ENCODE measurements around the gene ATP2C2. TPM values are rescaled to one million over a fixed set of nuclear protein-coding genes. Genes with fewer than 3 reads are reported as not detected.
A peak's percentile ranks its signal among the peaks of the same experiment; 100 is the strongest.

Gene ATP2C2
- polyA plus RNA-seq, 4 donors = 4.0 to 45.7 (median 15.6) TPM

DNA sequence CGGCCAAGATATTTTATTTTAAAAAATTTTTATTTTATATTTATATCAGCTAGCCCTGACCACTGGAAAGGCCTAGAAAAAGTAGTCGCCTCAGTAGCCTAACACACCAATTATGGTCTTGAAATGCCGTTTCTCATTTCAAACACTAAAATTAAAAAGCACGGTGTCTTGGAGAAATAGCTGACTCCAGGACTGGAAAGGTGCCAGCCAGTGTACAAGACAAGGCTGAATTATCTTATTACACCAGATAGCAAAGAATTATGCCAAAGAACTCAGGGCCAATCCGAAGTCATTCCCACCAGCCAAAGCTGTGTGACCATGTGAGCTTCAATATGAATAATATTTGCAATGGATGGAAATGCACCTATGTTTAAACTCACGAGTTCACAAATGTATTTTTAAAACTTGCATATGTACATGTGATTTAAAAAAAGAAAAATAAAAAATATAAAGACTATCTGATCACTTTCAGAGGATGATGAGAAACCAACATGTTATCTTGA is 19.9 kb upstream of the ATP2C2 start:
- FAIRE-seq (no peak), DNase-seq (peak in 1 of 2 donors; percentile 42)
- Histone ChIP-seq H3K9me3 (ENCODE audit: control insufficient read depth in 2 of 2, insufficient read depth in 1 of 2, low read depth in 1 of 2, low read length in 1 of 2) (no peaks in the 10 kb centered on the region), H3K4me3 (ENCODE audit: low read depth in 1 of 3, low read length in 3 of 3) (no peak overlapping the region), H3K27ac (ENCODE audit: low read depth in 1 of 3, low read length in 2 of 3) (no peak overlapping the region), H3K36me3 (ENCODE audit: control insufficient read depth in 3 of 3, insufficient read depth in 2 of 3, low read depth in 1 of 3, low read length in 3 of 3) (no peaks in the 10 kb centered on the region), H3K27me3 (ENCODE audit: control insufficient read depth in 3 of 3, insufficient read depth in 3 of 3, low read length in 3 of 3) (no peaks in the 10 kb centered on the region), H3K4me1 (ENCODE audit: control insufficient read depth in 3 of 3, insufficient read depth in 2 of 3, low read depth in 1 of 3, low read length in 2 of 3) (peaks cover 0 to 10% (median 0%) of the 10 kb centered on the region in 3 donors)
- 47 to 62% (median 61%) methylated on average over 6 of the region's 6 CpGs for WGBS, 3 donors

DNA sequence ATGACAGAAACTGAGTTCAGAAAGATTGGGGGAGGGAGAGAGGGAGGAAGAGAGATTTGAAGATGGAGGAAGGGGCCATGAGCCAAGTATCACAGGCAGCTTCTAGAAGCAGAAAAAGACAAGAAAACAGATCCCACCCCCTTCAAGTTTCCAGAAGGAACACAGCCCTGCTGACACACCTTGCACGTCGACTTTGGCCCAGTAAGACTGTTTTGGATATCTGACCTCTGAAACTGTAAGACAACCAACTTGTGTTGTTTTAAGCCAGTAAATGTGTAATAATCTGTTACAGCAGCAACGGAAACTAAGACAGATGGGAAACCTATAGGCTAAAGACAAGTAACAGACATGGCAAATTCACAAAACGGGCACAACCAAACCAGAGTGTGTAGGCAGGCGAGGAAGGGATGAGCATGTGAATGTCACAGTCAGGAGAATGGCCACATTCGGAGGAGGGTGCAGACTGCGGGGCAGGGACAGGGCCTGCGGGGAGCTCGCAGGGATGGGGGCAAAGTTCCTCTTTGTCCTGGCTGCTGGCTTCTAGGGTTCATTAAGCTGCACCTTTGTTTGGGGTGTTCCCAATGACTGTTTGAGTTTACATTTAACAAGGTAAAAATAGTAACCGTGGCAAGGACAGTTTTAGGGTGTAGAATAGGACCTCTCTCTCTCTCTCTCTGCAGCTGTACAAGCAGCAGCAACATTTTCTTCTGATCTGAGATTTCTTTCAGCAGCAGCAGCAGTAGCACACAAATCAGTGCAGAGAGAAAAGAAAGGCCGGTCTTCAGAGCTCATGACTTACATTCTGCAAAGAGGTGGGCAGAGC is 18.3 kb upstream of the ATP2C2 start:
- FAIRE-seq = no peak
- 20 to 65% (median 40%) methylated on average over 11 of the region's 11 CpGs for WGBS, 3 donors
- H3K27me3 ChIP-seq (ENCODE audit: control insufficient read depth in 3 of 3, insufficient read depth in 3 of 3, low read length in 3 of 3) = no peaks in the 10 kb centered on the region

DNA sequence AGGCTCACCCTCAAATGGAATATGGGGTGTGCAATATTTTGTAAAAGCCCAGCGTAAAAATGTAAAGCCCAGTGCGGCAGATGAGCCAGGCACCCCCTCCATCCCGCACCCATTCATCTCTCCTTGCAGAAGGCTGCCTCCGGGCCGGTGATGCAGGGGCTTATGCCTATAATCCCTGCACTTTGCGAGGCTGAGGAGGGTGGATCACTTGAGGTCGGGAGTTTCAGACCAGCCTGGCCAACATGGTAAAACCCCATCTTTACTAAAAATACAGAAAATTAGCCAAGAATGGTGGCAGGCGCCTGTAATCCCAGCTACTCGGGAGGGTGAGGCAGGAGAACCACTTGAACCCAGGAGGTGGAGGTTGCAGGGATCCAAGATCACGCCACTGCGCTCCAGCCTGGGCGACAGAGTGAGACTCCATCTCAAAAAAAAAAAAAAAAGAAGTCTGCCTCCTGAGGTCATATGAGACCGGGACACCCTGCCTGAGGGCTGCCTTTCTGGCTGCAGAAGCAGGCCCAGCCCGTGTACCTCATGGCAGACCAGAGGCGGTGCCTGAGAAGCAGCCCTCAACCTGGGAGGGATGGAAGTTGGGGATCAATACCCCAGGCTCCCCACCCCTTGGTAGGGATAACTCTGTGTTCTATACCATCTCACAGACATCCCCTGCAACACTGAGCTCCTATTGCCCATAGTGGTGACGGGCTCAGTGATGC is 17.5 kb upstream of the ATP2C2 start:
- no peak overlapping the region for H3K4me3 ChIP-seq (ENCODE audit: low read depth in 1 of 3, low read length in 3 of 3)
- peak overlapping the region in 1 of 3 donors; percentile 62 for H3K27ac ChIP-seq (ENCODE audit: low read depth in 1 of 3, low read length in 2 of 3)
- no peaks in the 10 kb centered on the region for H3K9me3 ChIP-seq (ENCODE audit: control insufficient read depth in 2 of 2, insufficient read depth in 1 of 2, low read depth in 1 of 2, low read length in 1 of 2)
- peaks cover 0 to 10% (median 0%) of the 10 kb centered on the region in 3 donors for H3K4me1 ChIP-seq (ENCODE audit: control insufficient read depth in 3 of 3, insufficient read depth in 2 of 3, low read depth in 1 of 3, low read length in 2 of 3)
- no peaks in the 10 kb centered on the region for H3K27me3 ChIP-seq (ENCODE audit: control insufficient read depth in 3 of 3, insufficient read depth in 3 of 3, low read length in 3 of 3)
- H3K36me3 ChIP-seq (ENCODE audit: control insufficient read depth in 3 of 3, insufficient read depth in 2 of 3, low read depth in 1 of 3, low read length in 3 of 3) = no peaks in the 10 kb centered on the region
- no peak for DNase-seq
- no peak for FAIRE-seq
- 47 to 80% (median 65%) methylated on average over 14 to 16 of the region's 16 CpGs for WGBS, 3 donors

More for the DNA sequence above, 18.3 kb upstream of the ATP2C2 start:
- H3K9me3 ChIP-seq (ENCODE audit: control insufficient read depth in 2 of 2, insufficient read depth in 1 of 2, low read depth in 1 of 2, low read length in 1 of 2) = no peaks in the 10 kb centered on the region
- no peak overlapping the region for H3K4me3 ChIP-seq (ENCODE audit: low read depth in 1 of 3, low read length in 3 of 3)
- H3K4me1 ChIP-seq (ENCODE audit: control insufficient read depth in 3 of 3, insufficient read depth in 2 of 3, low read depth in 1 of 3, low read length in 2 of 3) = peaks cover 0 to 10% (median 0%) of the 10 kb centered on the region in 3 donors
- peak; percentile 67 to 78 for DNase-seq
- H3K36me3 ChIP-seq (ENCODE audit: control insufficient read depth in 3 of 3, insufficient read depth in 2 of 3, low read depth in 1 of 3, low read length in 3 of 3) = no peaks in the 10 kb centered on the region
- peak overlapping the region in 2 of 3 donors; percentile 48 to 77 for H3K27ac ChIP-seq (ENCODE audit: low read depth in 1 of 3, low read length in 2 of 3)

DNA sequence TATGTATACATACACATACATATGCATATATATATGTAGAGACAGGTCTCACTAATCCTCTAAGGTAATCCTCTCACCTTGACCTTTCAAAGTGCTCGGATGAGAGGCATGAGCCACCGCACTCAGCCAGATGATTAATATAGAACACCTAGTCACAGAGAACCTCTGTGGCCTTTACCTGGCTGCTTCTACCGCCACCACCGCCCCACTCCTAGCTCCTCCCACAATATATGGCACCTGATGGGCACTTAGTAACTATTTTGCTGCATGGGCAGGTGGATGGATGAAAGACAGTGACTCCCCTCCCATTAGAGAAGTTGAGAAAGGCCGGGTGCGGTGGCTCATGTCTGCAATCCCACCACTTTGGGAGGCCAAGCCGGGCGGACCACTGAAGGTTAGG is 16.7 kb upstream of the ATP2C2 start:
- Histone ChIP-seq H3K4me3 (ENCODE audit: low read depth in 1 of 3, low read length in 3 of 3) (no peak overlapping the region), H3K9me3 (ENCODE audit: control insufficient read depth in 2 of 2, insufficient read depth in 1 of 2, low read depth in 1 of 2, low read length in 1 of 2) (no peaks in the 10 kb centered on the region), H3K27me3 (ENCODE audit: control insufficient read depth in 3 of 3, insufficient read depth in 3 of 3, low read length in 3 of 3) (no peaks in the 10 kb centered on the region), H3K27ac (ENCODE audit: low read depth in 1 of 3, low read length in 2 of 3) (no peak overlapping the region), H3K4me1 (ENCODE audit: control insufficient read depth in 3 of 3, insufficient read depth in 2 of 3, low read depth in 1 of 3, low read length in 2 of 3) (peaks cover under 1 to 10% (median 4%) of the 10 kb centered on the region in 3 donors), H3K36me3 (ENCODE audit: control insufficient read depth in 3 of 3, insufficient read depth in 2 of 3, low read depth in 1 of 3, low read length in 3 of 3) (no peaks in the 10 kb centered on the region)
- peak in 1 of 2 donors; percentile 74 for DNase-seq
- WGBS, 3 donors = 55 to 83% (median 60%) methylated on average over 8 of the region's 8 CpGs
- FAIRE-seq = no peak

DNA sequence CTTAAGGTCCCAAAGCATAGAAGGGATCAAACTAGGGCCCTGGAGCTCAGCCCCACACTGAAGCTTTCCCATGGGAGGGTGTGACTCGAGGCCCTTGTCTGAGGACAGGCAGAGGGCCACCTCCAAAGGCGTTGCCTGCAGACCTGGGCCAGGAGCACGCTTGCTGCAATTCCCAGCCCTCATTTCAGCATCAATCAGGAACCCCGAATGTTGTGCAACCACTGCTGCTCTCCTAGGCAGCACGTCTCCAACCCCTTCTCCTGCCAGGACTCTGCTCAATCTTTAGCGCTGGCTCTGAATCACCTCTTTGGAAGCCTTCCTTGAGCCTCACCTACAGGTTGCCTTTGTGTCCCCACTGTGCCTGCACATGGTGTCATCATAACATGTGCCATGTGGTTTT is 14.0 kb upstream of the ATP2C2 start:
- no peak overlapping the region for H3K4me3 ChIP-seq (ENCODE audit: low read depth in 1 of 3, low read length in 3 of 3)
- no peaks in the 10 kb centered on the region for H3K36me3 ChIP-seq (ENCODE audit: control insufficient read depth in 3 of 3, insufficient read depth in 2 of 3, low read depth in 1 of 3, low read length in 3 of 3)
- FAIRE-seq (no peak), DNase-seq (no peak)
- H3K4me1 ChIP-seq (ENCODE audit: control insufficient read depth in 3 of 3, insufficient read depth in 2 of 3, low read depth in 1 of 3, low read length in 2 of 3) = peaks cover 1 to 14% (median 4%) of the 10 kb centered on the region in 3 donors
- no peaks in the 10 kb centered on the region for H3K27me3 ChIP-seq (ENCODE audit: control insufficient read depth in 3 of 3, insufficient read depth in 3 of 3, low read length in 3 of 3)
- WGBS, 3 donors = 79 to 81% (median 81%) methylated on average over 6 of the region's 6 CpGs
- no peaks in the 10 kb centered on the region for H3K9me3 ChIP-seq (ENCODE audit: control insufficient read depth in 2 of 2, insufficient read depth in 1 of 2, low read depth in 1 of 2, low read length in 1 of 2)
- H3K27ac ChIP-seq (ENCODE audit: low read depth in 1 of 3, low read length in 2 of 3) = no peak overlapping the region

DNA sequence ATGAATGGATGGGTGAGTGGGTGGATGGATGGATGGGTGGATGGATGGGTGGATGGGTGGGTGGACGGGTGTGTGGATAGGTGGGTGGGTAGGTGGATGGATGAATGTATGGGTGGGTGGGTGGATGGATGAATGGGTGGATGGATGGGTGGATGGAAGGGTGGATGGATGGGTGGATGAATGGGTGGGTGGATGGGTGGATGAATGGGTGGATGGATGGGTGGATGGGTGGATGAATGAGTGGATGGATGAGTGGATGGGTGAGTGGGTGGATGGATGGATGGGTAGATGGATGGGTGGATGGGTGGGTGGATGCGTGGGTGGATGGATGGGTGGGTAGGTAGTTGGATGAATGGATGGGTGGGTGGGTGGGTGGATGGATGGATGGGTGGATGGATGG is 13.2 kb upstream of the ATP2C2 start:
- WGBS, 3 donors = 90 to 92% (median 90%) methylated on average over 2 of the region's 2 CpGs
- Histone ChIP-seq H3K27ac (ENCODE audit: low read depth in 1 of 3, low read length in 2 of 3) (no peak overlapping the region), H3K36me3 (ENCODE audit: control insufficient read depth in 3 of 3, insufficient read depth in 2 of 3, low read depth in 1 of 3, low read length in 3 of 3) (no peaks in the 10 kb centered on the region), H3K4me3 (ENCODE audit: low read depth in 1 of 3, low read length in 3 of 3) (no peak overlapping the region), H3K9me3 (ENCODE audit: control insufficient read depth in 2 of 2, insufficient read depth in 1 of 2, low read depth in 1 of 2, low read length in 1 of 2) (no peaks in the 10 kb centered on the region), H3K27me3 (ENCODE audit: control insufficient read depth in 3 of 3, insufficient read depth in 3 of 3, low read length in 3 of 3) (no peaks in the 10 kb centered on the region), H3K4me1 (ENCODE audit: control insufficient read depth in 3 of 3, insufficient read depth in 2 of 3, low read depth in 1 of 3, low read length in 2 of 3) (peaks cover 1 to 14% (median 4%) of the 10 kb centered on the region in 3 donors)
- FAIRE-seq (no peak), DNase-seq (no peak)

DNA sequence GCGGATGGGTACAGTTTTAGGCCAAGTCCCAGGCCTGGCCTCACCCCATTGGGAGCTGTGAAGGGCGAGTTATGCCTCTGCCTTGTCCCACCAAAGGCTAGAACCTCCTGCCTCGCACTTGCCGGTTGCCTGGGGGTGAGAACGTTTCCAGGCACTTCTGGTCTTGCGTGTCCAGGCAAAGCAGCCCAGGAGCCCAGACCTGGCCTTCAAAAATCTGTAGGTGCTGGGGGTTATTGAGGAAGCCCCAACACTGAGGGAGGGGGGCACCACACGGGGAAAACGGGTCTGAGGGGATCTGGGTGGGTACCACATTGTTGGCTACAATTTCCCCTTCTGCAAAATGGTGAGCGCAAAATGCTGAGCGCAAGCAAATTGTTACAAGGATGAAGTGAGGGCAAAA is 12.2 kb upstream of the ATP2C2 start:
- Histone ChIP-seq H3K4me1 (ENCODE audit: control insufficient read depth in 3 of 3, insufficient read depth in 2 of 3, low read depth in 1 of 3, low read length in 2 of 3) (peaks cover 1 to 9% (median 4%) of the 10 kb centered on the region in 3 donors), H3K27me3 (ENCODE audit: control insufficient read depth in 3 of 3, insufficient read depth in 3 of 3, low read length in 3 of 3) (no peaks in the 10 kb centered on the region), H3K4me3 (ENCODE audit: low read depth in 1 of 3, low read length in 3 of 3) (no peak overlapping the region), H3K27ac (ENCODE audit: low read depth in 1 of 3, low read length in 2 of 3) (no peak overlapping the region), H3K9me3 (ENCODE audit: control insufficient read depth in 2 of 2, insufficient read depth in 1 of 2, low read depth in 1 of 2, low read length in 1 of 2) (no peaks in the 10 kb centered on the region), H3K36me3 (ENCODE audit: control insufficient read depth in 3 of 3, insufficient read depth in 2 of 3, low read depth in 1 of 3, low read length in 3 of 3) (no peaks in the 10 kb centered on the region)
- no peak for DNase-seq
- WGBS, 3 donors = 70 to 82% (median 76%) methylated on average over 10 of the region's 10 CpGs
- no peak for FAIRE-seq

DNA sequence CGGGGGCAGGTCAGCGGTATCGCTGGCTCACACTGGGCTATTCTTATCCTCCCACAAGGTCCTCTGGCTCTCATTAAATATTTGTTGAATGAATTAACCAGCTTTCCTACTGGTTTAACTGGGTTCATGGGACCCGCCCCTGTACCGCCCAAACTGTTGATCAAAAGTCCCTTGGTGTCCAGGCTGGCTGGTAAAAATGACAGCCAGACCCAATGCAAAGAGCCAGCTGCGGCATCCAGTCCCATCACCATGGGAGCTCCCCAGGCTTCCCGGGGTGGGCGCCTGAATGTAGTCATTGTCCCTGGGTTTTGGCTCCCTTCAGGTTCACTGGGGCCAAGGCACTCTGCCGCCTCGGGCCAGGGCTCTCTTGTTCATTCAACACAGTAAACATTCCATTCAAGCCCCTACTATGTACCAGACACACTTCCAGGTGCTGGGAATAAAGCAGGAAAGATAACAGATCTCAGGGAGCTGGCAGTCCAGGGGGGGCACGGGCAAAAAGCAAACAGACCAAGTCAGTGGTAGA is 11.7 kb upstream of the ATP2C2 start:
- no peaks in the 10 kb centered on the region for H3K9me3 ChIP-seq (ENCODE audit: control insufficient read depth in 2 of 2, insufficient read depth in 1 of 2, low read depth in 1 of 2, low read length in 1 of 2)
- no peak overlapping the region for H3K27ac ChIP-seq (ENCODE audit: low read depth in 1 of 3, low read length in 2 of 3)
- H3K36me3 ChIP-seq (ENCODE audit: control insufficient read depth in 3 of 3, insufficient read depth in 2 of 3, low read depth in 1 of 3, low read length in 3 of 3) = no peaks in the 10 kb centered on the region
- DNase-seq (peak in 1 of 2 donors; percentile 37), FAIRE-seq (no peak)
- WGBS, 3 donors = 38 to 65% (median 49%) methylated on average over 11 of the region's 11 CpGs
- no peak overlapping the region for H3K4me3 ChIP-seq (ENCODE audit: low read depth in 1 of 3, low read length in 3 of 3)
- H3K27me3 ChIP-seq (ENCODE audit: control insufficient read depth in 3 of 3, insufficient read depth in 3 of 3, low read length in 3 of 3) = no peaks in the 10 kb centered on the region
- peaks cover 1 to 8% (median 4%) of the 10 kb centered on the region in 3 donors for H3K4me1 ChIP-seq (ENCODE audit: control insufficient read depth in 3 of 3, insufficient read depth in 2 of 3, low read depth in 1 of 3, low read length in 2 of 3)

Measured in small intestine (tissue), 7 donors.